ENCODE measurements around the gene ZNF639.
"Not testable (repeated sequence)": the region's sequence is repeated elsewhere in the genome, so short reads cannot be mapped to it uniquely, and the experiment has no call there.

Gene ZNF639

GRCh38 chr3:179322286-179323196, at the start of gene ZNF639:
Gene ZNF639 (plus strand): TSS chr3:179323031. CDS start chr3:179328294, 5,263 bp downstream.
- Mint-ChIP-seq H3K27me3 (no peaks in the 10 kb centered on the region), H3K9me3 (ENCODE audit: low read depth) (no peaks in the 10 kb centered on the region), H3K36me3 (peaks cover 2% of the 10 kb centered on the region), H3K27ac (peak within 1 kb of the TSS; percentile 89), H3K4me3 (peak within 1 kb of the TSS; percentile 94), H3K4me1 (ENCODE audit: low read depth) (peaks cover 31% of the 10 kb centered on the region)

DNA sequence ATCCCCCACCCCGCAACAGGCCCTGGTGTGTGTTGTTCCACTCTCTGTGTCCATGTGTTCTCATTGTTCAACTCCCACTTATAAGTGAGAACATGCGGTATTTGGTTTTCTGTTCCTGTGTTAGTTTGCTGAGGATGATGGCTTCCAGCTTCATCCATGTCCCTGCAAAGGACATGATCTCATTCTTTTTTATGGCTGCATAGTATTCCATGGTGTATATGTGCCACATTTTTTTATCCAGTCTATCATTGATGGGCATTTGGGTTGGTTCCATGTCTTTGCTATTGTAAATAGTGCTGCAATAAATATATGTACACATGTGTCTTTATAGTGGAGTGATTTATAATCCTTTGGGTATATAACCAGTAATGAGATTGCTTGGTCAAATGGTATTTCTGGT, 48.4 kb upstream of the ZNF639 start:
- H3K27me3 Mint-ChIP-seq = peaks cover 14% of the 10 kb centered on the region
- not testable (repeated sequence) for H3K36me3 Mint-ChIP-seq; H3K27ac Mint-ChIP-seq; H3K4me3 Mint-ChIP-seq; H3K4me1 Mint-ChIP-seq (ENCODE audit: low read depth); H3K9me3 Mint-ChIP-seq (ENCODE audit: low read depth)

DNA sequence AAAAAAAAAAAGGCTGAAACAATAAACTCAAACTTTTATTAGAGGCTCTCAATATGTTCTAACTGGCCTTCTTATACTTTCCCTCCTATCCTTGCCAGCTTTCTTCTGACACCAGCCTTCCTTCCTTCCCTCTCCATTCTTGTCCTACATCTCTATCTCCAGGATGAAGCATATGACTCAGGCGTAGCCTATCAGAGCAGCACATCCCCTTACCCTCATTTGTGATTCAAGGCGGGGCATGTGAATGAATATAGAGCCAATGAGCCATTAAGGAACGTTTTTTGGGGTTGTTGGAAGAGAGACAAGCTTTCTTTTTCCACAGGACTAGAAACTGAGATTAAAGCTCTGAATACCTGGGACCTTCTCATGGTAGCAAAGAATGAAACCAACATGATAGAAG, 46.8 kb upstream of the ZNF639 start:
- H3K4me1 Mint-ChIP-seq (ENCODE audit: low read depth) = no peaks in the 10 kb centered on the region
- peaks cover 17% of the 10 kb centered on the region for H3K27me3 Mint-ChIP-seq
- H3K36me3 Mint-ChIP-seq = no peaks in the 10 kb centered on the region
- no peak overlapping the region for H3K27ac Mint-ChIP-seq
- H3K4me3 Mint-ChIP-seq = no peak overlapping the region
- H3K9me3 Mint-ChIP-seq (ENCODE audit: low read depth) = no peaks in the 10 kb centered on the region

DNA sequence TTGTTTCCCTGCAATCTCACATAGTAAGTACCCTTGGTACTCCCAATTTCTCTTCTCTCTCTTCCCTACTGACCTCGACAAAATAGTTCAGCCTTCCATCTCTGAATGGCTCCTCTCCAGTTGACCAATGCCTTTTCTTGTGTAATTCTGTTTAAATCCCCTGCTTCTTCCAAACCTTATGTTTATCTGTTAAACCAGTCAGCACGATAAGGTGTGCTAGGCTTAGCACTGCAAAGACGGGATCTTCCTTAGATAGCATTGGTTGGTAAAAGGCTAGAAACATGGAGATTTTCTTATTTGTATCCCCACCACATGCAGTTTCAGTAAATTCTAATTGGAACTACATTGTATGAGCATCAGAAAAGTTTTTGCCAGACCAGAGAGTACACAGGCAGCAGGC, 46.1 kb upstream of the ZNF639 start:
- H3K36me3 Mint-ChIP-seq = no peaks in the 10 kb centered on the region
- H3K27ac Mint-ChIP-seq = no peak overlapping the region
- H3K4me1 Mint-ChIP-seq (ENCODE audit: low read depth) = no peaks in the 10 kb centered on the region
- H3K4me3 Mint-ChIP-seq = no peak overlapping the region
- peaks cover 17% of the 10 kb centered on the region for H3K27me3 Mint-ChIP-seq
- H3K9me3 Mint-ChIP-seq (ENCODE audit: low read depth) = no peaks in the 10 kb centered on the region

DNA sequence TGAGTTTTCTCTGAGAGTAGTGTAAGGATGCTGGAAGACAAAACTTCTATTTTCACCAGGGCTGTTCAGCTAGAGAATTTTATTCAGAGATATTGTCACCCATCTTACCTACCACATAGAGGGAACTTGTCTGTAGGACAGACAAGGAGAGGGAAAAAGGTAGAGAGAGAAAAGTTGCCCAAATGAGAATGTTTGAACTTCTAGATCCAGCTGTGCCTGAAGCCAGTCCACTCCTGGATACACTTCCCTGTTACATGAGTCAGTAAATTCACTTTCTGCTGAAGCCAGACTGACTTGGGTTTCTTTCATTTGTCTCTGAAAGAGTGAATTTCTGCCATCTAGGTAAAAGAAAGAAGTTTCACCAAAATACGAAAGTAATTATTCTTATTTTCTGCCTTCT, 44.7 kb upstream of the ZNF639 start:
- no peaks in the 10 kb centered on the region for H3K4me1 Mint-ChIP-seq (ENCODE audit: low read depth)
- no peak overlapping the region for H3K4me3 Mint-ChIP-seq
- H3K27ac Mint-ChIP-seq = no peak overlapping the region
- no peaks in the 10 kb centered on the region for H3K9me3 Mint-ChIP-seq (ENCODE audit: low read depth)
- peaks cover 18% of the 10 kb centered on the region for H3K27me3 Mint-ChIP-seq
- no peaks in the 10 kb centered on the region for H3K36me3 Mint-ChIP-seq

- H3K27ac Mint-ChIP-seq = no peak overlapping the region
- no peak overlapping the region for H3K4me3 Mint-ChIP-seq
- no peaks in the 10 kb centered on the region for H3K4me1 Mint-ChIP-seq (ENCODE audit: low read depth)
- no peaks in the 10 kb centered on the region for H3K9me3 Mint-ChIP-seq (ENCODE audit: low read depth)
- H3K27me3 Mint-ChIP-seq = peaks cover 18% of the 10 kb centered on the region
- no peaks in the 10 kb centered on the region for H3K36me3 Mint-ChIP-seq
These were observed 43.7 kb upstream of the ZNF639 start for GRCh38 chr3:179278932-179279693.

DNA sequence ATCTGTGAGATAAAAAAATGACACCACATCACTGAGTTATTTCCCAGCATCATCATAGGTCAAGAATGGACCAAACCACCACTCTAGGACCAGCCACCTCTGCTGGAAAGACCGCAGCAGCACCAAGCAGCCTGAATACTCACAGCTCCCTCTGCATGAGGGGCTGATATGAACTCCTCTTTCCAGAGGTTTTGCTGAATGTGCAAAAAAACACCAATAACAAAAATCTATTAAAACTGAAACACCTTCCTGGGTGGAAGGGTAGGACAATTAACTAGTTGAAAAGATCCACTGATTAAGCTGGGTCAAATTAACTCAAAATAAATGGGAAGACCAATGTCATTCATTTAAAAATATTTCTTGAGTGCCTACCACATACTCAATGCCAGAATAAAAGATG, 43.0 kb upstream of the ZNF639 start:
- H3K36me3 Mint-ChIP-seq = no peaks in the 10 kb centered on the region
- H3K27ac Mint-ChIP-seq = no peak overlapping the region
- peaks cover 18% of the 10 kb centered on the region for H3K27me3 Mint-ChIP-seq
- H3K4me1 Mint-ChIP-seq (ENCODE audit: low read depth) = no peaks in the 10 kb centered on the region
- no peak overlapping the region for H3K4me3 Mint-ChIP-seq
- no peaks in the 10 kb centered on the region for H3K9me3 Mint-ChIP-seq (ENCODE audit: low read depth)

DNA sequence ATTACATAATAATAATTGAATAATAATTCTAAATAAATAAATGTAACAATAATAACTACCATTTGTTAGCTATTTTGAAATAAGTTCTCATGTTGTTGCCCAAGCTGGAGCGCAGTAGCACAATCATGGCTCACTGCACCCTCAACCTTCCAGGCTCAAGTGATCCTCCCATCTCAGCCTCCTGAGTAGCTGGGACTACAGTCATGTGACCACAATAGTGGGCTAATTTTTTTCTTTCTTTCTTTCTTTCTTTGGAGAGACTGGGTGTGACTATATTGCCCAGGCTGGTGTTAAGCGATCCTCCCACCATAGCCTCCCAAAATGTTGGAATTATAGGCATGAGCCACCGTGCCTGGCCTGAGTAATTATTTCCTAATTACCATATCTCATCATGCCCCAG, 41.0 kb upstream of the ZNF639 start:
- Mint-ChIP-seq H3K27me3 (peaks cover 15% of the 10 kb centered on the region), H3K9me3 (ENCODE audit: low read depth) (no peaks in the 10 kb centered on the region), H3K36me3 (no peaks in the 10 kb centered on the region), H3K4me1 (ENCODE audit: low read depth) (no peaks in the 10 kb centered on the region), H3K4me3 (no peak overlapping the region), H3K27ac (no peak overlapping the region)

GRCh38 chr3:179286331-179286730, 36.5 kb upstream of the ZNF639 start:
- no peaks in the 10 kb centered on the region for H3K36me3 Mint-ChIP-seq
- peaks cover 5% of the 10 kb centered on the region for H3K27me3 Mint-ChIP-seq

DNA sequence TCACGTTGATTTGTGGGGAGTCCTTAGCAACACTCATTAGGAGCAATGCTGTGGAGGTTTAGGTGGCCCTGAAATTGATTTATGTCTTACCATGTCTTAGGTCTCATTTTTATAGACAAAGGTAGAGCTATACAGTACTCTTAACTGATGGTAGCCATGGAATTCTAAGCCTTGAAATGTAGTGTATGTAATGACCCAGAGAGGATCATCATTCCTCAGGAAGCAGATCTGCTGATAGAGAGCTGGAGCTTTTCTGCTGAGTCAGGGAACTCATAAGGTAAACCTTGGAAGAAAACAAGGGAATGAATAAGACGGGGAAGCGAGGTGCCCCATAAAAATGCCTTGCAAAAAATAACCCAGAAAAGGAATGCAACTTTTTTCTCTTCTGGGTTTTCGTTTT, 34.0 kb upstream of the ZNF639 start:
- H3K4me3 Mint-ChIP-seq = no peak overlapping the region
- H3K36me3 Mint-ChIP-seq = no peaks in the 10 kb centered on the region
- no peaks in the 10 kb centered on the region for H3K4me1 Mint-ChIP-seq (ENCODE audit: low read depth)
- H3K9me3 Mint-ChIP-seq (ENCODE audit: low read depth) = no peaks in the 10 kb centered on the region
- H3K27ac Mint-ChIP-seq = no peak overlapping the region
- peaks cover 4% of the 10 kb centered on the region for H3K27me3 Mint-ChIP-seq

More at GRCh38 chr3:179286331-179286730, 36.5 kb upstream of the ZNF639 start:
- Mint-ChIP-seq H3K4me3 (no peak overlapping the region), H3K9me3 (ENCODE audit: low read depth) (no peaks in the 10 kb centered on the region), H3K4me1 (ENCODE audit: low read depth) (no peaks in the 10 kb centered on the region), H3K27ac (no peak overlapping the region)

DNA sequence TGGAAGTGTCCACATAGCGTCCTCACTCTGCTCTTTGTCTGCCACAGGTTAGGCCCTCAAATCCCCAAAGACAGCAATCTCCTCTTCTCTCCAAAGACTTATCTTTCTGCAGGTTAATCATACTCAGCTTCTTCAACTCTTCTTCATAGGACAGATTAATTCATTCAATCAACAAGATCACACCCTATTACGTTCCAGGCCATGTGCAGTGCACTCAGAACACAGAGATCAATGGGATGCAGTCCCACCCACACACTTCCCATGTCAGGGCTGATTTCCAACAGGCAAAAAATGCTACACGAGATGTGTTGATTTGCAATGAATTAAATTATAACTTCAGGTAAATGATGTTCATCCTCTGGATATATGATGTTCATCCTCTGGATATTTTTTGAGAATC, 33.5 kb upstream of the ZNF639 start:
- no peak overlapping the region for H3K4me3 Mint-ChIP-seq
- H3K36me3 Mint-ChIP-seq = no peaks in the 10 kb centered on the region

DNA sequence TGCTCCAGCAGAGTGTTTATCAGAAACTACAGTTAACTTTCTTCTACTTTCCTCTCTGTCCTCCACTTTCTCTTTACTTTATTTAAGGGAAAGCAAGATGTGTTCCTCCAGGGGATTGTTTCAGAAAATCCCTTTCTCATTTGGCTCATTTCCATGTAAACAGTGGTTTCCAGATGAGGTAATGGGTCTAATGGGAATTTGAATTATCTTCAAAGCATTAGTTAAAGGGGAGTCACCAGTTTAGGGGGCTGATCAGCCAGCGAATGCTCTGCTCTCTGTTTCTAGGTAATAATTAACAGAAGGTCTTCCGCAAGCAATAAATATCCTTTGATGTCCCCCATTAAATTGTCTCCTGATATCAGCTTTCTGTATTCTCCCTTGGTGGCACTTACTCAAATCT, 30.4 kb upstream of the ZNF639 start:
- H3K4me3 Mint-ChIP-seq = no peak overlapping the region
- no peaks in the 10 kb centered on the region for H3K36me3 Mint-ChIP-seq
- no peaks in the 10 kb centered on the region for H3K4me1 Mint-ChIP-seq (ENCODE audit: low read depth)
- H3K27ac Mint-ChIP-seq = no peak overlapping the region
- peaks cover 7% of the 10 kb centered on the region for H3K27me3 Mint-ChIP-seq
- H3K9me3 Mint-ChIP-seq (ENCODE audit: low read depth) = no peaks in the 10 kb centered on the region

More for the DNA sequence above, 33.5 kb upstream of the ZNF639 start:
- Mint-ChIP-seq H3K9me3 (ENCODE audit: low read depth) (no peaks in the 10 kb centered on the region), H3K4me1 (ENCODE audit: low read depth) (no peaks in the 10 kb centered on the region), H3K27ac (no peak overlapping the region), H3K27me3 (peaks cover 4% of the 10 kb centered on the region)

- H3K4me1 Mint-ChIP-seq (ENCODE audit: low read depth) = no peaks in the 10 kb centered on the region
- H3K9me3 Mint-ChIP-seq (ENCODE audit: low read depth) = no peaks in the 10 kb centered on the region
- H3K36me3 Mint-ChIP-seq = no peaks in the 10 kb centered on the region
- H3K27ac Mint-ChIP-seq = no peak overlapping the region
- no peak overlapping the region for H3K4me3 Mint-ChIP-seq
- H3K27me3 Mint-ChIP-seq = peaks cover 5% of the 10 kb centered on the region
These were observed 24.7 kb upstream of the ZNF639 start for GRCh38 chr3:179297971-179298725.

DNA sequence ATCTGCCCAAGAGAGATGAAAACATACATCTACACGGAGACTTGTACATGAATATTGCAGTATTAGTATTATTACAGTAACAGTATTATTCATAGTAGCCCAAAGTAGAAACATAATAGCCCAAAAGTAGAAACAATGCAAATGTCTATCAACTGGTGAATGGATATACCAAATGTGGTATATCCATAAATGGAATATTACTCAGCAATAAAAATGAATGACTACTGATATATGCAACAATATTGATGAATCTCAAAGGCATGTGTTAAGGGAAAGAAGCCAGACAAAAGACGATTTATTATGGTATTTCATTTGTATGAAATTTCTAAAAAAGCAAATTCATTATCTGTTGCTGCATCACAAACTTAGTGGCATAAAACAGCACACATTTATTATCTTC, 23.5 kb upstream of the ZNF639 start:
- no peaks in the 10 kb centered on the region for H3K36me3 Mint-ChIP-seq
- H3K4me1 Mint-ChIP-seq (ENCODE audit: low read depth) = no peaks in the 10 kb centered on the region
- H3K4me3 Mint-ChIP-seq = no peak overlapping the region
- H3K27me3 Mint-ChIP-seq = peaks cover 5% of the 10 kb centered on the region
- H3K9me3 Mint-ChIP-seq (ENCODE audit: low read depth) = no peaks in the 10 kb centered on the region
- H3K27ac Mint-ChIP-seq = no peak overlapping the region

Measured in activated naive CD8-positive, alpha-beta T cell (primary cell).